GM19372 (cell line): ENCODE results near the gene HNRNPF.
"Not testable (repeated sequence)": the region's sequence is repeated elsewhere in the genome, so short reads cannot be mapped to it uniquely, and the experiment has no call there.

Source experiments
- ATAC-seq: cut with Tn5 transposase; IDR thresholded peaks from one replicate; pipeline ENCODE4 v1.9.1; 2021; ENCODE audit warnings: mild to moderate bottlenecking, low read depth, moderate library complexity; ENCODE audit not compliant: unreplicated experiment

HNRNPF gene

DNA sequence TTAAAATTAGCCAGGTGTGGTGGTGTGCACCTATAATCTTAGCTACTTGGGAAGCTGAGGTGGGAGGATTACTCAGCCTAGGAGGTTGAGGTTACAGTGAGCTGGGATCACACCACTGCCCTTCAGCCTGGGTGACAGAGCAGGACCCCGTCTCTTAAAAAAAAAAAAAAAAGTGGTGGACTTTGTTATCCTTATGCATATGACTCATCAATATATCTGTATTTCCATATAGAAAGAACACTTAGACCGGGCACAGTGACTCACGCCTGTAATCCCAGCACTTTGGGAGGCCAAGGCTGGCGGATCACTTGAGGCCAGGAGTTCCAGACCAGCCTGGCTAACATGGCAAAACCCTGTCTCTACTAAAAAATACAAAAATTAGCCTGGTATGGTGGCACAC lies 13.0 kb upstream of the HNRNPF start:
- ATAC-seq, result not testable (repeated sequence)

DNA sequence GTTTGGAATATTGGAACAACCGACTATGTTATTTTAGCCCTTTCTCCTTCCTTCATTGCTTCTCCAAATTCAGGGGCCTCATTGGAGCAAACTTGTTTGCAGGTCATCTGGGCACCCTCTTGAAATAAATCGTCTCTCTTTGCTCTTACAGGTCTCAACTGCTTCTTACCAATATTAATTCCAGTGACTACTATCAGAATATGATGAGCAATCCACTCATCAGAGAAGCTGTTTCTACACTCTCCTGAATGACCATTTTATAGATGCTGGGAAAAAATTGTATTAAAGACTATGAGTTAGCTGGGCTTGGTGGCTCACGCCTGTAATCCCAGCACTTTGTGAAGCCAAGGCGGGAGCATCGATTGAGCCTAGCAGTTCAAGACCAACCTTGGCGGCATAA lies 12.5 kb upstream of the HNRNPF start:
- no peak for ATAC-seq

DNA sequence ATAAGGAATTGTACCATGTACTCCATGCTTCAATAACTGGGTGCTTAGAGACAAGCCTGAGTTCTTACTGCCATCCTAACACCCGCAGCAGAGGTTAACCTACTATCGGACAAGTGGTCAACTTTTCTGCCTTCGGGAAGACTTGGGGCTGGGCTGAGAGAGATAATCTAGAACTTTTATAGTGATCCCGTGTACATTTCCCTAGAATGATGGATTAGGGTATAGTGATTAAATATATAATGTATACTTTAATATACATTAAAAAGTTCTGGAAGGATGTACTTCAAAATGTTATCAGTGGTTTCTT lies 12.2 kb upstream of the HNRNPF start:
- no peak for ATAC-seq

DNA sequence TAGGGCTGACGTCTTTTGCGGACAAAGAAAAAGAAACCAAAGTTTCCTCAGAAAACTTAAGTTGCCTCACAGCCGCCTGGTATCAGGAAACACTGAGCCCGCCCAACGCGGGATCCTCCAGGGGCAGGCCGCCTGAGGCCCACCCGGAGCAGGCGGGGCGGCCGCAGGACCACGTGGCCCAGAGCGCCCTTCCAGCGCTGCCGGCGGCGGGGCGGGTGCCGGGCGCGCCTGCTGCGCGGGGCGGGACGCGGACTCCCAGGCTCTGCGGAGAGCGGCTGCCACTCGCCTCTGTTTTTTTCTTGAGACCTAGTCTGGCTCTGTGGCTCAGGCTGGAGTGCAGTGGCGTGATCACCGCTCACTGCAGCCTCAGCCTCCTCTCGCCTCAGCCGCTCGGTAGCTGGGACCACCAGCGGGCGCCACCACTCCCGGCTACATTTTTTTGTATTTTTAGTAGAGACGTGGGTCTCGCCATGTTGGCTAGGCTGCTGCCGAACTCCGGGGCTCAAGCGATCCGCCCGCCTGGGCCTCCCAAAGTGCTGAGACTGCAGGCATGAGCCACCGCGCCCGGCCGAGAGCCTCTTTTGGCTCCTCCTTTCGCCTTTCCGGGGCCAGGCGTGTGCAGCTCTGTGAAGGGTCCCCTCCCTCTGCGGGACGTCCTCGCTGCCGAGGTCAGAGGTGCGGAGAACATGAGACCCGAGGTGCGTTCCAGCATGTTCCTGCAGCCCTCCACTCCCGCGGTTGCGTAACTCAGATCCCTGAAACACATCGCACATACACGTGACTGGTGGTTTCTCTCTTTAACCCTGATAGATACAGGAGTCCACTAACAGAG lies 11.6 kb upstream of the HNRNPF start:
- peak; percentile 81 for ATAC-seq

DNA sequence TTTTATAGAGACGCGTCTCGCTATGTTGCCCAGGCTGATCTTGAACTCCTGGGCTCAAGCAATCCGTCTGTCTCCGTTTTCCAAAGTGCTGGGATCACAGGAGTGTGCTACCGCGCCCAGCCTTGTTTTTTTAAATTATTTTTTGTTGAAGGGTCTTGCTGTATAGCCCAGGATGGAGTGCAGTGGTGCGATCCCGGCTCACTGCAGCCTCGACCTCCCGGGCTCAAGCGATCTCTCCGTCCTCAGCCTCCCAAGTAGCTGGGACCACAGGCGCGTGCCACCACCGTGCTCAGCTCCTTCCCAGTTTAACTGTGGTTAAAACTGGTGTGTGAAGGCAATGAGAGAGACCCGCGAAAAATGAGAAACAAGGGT lies 11.0 kb upstream of the HNRNPF start:
- no peak for ATAC-seq

DNA sequence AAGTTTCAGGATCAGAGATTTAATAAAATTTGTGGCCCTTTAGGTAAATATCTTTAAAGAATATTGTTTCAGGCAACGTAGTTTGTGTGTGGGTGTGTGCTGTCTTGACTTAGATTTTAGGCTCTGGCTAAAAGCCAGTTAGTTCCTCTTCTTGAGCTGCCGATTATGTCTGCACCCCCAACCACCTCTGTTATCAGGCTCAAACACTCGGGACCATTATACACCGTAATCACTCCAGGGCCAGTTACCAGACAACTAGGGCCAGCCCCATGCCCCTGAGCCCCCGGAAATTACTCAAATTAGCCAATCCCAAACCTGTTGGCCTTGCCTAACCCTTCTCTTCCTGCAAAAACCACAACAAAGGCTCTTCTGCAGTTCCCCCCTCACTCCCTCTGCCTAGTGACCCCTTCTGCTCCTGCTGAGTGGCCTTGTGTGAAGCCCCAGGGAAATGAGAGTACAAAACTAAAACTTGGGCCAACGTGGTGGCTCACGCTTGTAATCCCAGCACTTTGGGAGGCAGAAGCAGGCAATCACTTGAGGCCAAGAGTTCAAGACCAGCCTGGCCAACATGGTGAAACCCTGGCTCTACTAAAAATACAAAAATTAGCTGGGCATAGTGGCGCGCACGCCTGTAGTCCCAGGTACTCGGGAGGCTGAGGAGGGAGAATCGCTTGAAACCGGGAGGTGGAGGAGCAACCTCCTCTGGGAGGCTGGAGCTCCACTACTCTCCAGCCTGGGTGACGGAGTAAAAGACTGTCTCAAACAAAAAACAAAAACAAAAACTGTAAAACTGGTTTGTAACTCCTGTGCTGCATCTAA lies 9.2 kb upstream of the HNRNPF start:
- ATAC-seq, result no peak

DNA sequence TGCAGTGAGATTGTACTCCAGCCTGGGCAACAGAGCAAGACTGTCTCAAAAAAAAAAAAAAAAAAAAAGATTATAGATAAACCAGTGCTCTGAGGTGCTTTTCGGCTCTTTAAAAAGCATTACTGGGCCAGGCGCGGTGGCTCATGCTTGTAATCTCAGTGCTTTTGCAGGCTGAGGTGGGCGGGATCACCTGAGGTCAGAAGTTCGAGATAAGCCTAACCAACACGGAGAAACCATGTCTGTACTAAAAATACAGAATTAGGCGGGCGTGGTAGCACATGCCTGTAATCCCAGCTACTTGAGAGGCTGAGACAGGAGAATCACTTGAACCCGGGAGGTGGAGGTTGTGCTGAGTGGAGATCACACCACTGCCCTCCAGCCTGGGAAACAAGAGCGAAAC lies 6.6 kb upstream of the HNRNPF start:
- no peak for ATAC-seq

DNA sequence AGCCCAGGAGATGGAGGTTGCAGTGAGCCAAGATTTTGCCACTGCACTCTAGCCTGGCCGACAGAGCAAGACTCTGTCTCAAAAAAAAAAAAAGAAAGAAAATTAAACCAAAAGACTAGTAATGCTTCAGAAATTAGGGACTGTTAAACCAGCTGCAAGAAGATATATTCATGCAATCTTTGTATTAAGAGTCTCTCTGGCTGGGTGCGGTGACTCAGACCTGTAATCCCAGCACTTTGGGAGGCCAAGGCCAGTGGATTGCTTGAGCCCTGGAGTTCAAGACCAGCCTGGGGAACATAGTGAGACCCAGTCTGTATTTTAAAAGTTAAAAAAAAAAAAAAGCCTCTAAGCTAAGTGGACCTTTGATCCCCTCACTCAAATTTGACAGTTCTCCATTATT lies 2.5 kb upstream of the HNRNPF start:
- no peak for ATAC-seq

DNA sequence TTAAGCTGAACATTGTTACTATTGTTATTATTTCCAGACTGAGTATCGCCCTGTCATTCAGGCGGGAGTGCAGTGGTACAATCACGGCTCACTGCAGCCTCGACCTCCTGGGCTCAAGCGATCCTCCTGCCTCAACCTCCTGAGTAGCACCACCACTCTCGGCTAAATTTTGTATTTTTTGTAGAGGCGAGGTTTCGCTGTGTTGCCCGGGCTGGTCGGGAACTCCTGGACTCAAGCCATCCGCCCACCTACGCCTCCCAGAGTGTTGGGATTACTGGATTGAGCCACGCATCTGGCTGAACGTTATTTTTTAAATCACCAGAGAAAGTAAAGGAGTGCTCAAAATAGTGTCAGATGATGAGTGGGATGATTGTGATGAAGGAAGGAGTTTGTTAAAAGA lies 1.4 kb upstream of the HNRNPF start:
- no peak for ATAC-seq

DNA sequence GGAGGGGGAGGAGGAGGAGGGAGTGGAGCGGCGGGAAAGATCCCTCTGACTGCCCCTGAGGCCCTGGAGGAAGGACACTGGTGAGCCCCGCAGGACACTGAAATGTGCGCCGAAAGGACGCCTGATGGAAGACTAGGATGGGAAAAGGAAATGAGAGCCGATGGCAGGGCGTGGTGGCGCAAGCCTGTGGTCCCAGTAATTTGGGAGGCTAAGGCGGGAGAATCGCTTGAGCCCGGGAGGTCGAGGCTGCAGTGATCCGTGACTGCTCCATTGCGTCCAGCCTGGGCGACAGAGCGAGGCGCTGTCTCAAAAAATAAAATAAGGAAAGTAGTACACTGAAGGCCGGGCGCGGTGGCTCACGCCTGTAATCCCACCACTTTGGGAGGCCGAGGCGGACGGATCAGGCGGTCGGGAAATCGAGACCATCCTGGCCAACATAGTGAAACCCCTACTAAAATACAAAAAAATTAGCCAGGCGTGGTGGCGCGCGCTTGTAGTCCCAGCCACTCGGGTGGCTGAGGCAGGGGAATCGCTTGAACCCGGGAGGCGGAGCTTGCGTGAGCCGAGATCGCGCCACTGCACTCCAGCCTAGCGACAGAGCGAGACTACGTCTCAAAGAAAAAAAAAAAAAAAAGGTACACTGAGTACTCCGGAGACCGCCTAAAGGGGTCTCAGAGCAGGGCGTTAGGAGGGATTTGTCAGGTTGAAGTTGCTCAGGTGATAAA lies 561 bp upstream of the HNRNPF start:
- ATAC-seq, result no peak

DNA sequence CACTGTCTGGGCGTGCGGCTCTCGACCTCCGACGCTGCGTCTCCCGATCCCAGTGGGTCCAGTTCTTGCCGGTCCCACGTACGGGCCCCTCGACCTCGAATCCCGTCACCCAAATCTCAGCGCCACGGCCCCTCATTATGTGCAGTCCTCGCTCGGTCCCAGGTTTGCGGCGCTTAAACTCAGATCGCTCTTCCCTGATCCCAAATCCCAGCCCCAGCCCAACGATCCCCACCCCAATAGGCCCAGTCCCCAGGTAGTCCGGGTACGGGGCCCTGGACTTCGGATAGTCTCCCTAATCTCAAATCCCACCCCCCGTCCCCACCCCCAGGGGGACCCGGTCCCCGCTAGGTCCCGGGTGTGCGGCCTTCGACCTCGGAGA lies 666 bp downstream of the HNRNPF start:
- no peak for ATAC-seq

DNA sequence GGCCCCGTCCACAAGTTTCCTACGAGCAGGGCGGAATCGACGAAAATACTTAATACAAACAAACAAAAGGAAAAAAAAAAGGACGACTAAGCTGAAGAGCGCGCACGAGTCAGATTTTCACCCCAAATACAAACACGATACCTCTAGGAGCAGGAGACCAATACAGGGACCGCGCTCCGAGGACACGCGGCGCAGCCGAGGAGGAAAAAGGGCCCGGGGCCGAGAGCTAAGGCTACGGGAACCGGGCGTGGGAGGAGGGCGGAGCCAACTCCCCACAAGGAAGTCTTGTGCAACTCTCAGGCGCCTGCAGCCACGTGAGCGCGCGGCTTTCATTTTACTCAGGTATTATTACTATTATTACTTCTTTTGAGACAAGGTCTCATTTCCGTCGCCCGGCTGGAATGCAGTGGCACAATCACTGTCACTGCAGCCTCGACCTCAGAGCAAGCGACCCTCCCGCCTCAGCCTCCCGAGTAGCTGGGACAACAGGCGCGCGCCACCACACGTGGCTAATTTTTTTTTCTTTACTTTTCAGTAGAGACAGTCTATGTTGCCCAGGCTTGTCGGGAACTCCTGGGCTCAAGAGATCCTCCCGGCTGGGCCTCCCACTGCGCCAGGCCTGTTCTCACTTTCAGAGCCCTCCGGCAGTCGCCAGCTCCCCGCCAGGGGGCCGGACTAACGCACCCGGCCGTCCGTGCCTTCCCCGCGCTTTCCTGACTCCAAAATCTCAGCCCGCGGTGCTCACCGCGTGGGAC lies 1.2 kb downstream of the HNRNPF start:
- peak; percentile 40 for ATAC-seq

DNA sequence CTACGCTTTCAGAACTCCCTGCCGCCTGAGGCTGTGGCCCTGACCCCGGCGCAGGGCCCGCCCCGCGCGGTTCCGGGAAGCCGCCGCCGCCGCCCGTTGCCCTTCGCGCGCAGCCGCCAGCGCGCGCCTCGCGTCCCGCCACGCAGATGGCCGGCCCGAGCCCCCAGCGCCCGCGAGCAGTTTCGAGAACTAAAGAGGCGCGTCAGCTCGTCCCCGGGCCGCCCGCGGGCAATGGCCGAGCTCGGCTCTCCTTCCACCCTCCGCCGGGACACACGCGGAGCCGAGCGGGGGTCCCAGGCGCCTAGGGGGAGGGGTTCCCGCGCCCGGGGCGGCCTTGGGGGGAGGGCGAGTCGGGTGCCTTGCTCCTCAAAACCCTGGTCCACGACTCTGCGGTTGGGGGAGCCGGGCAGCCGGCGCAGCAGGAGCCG lies 1.8 kb downstream of the HNRNPF start:
- ATAC-seq, result no peak

DNA sequence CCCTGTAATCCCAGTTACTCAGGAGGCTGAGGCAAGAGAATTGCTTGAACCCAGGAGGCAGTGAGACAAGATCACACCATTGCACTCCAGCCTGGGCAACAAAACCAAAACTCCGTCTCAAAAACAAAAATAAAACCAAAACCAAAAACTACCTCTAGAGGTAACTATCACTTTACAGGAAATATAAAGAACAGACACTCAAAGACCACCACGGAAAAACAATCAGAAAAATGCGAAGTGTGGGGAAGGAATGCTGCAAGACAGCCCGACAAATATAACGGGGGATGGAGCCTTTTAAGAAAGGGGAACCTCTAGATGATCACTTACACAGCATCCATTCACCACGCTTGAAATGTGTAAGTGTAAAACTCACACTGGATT lies 4.3 kb downstream of the HNRNPF start:
- ATAC-seq, result no peak

DNA sequence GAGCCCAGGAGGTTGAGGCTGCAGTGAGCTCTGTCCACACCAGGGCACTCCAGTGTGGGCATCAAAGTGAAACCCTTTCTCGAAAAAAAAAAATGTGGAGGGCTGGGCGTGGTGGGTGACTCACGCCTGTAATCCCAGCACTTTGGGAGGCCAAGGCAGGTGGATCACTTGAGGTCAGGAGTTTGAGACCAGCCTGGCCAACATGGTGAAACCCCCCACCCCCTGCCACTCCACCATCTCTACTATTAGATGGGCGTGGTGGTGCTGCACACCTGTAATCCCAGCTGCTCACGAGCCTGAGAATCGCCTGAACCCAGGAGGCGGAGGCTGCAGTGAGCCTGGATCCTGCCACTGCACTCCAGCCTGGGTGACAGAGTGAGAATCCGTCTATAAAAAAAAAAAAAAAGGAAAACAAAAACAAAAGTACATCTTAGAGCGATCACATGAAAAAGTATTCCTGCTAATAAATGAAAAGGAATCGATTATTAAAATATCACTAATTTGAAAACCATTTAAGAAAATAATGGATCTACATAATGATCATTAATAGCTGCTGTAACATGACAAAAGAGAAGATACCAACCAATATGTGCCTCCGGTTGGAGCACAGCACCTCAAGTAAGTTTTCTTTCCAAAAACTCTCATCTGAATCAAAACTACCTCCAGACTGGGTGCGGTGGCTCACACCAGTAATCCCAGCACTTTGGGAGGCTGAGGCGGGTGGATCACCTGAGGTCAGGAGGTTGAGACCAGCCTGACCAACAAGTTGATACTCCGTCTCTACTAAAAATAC lies 4.9 kb downstream of the HNRNPF start:
- no peak for ATAC-seq

DNA sequence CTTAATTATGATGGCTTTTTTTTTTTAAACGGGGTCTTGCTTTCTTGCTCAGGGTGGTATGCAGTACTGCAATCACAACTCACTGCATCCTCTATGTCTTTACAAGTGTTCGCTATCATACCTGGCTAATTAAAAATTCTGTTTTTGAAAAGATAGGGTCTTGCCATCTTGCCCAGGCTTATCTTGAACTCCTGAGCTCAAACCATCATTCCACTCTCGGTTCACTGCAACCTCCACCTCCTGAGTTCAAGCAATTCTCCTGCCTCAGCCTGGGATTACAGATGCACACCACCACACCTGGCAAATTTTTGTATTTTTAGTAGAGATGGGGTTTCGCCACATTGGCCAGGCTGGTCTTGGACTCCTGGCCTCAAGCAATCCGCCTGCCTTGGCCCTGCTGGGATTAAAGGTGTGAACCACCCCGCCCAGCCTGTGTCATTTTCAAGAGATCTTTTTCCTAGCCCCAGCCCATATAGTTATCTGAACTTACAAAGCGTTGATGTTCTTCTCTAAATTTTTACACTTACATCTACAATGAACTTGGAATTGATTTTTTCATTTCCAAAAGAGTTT lies 6.0 kb downstream of the HNRNPF start:
- no peak for ATAC-seq

DNA sequence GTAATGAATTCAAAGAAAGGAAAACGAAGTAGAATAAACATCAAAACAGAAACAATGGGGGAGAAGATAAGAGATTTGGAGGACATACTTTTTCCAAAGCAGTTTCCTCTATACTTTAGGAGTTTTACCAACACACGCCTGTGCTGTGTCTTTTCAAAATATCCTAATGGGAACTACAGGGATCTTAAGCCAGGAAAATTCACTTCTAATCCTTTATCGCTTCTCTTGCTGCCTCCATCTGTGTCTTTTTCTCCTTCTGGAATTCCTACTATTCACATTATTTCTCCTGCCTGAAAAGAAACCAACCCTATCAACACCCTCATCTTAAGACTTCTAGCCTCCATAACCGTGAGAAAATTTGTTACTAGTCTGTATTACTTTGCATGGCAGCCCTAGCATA lies 6.8 kb downstream of the HNRNPF start:
- ATAC-seq, result no peak

DNA sequence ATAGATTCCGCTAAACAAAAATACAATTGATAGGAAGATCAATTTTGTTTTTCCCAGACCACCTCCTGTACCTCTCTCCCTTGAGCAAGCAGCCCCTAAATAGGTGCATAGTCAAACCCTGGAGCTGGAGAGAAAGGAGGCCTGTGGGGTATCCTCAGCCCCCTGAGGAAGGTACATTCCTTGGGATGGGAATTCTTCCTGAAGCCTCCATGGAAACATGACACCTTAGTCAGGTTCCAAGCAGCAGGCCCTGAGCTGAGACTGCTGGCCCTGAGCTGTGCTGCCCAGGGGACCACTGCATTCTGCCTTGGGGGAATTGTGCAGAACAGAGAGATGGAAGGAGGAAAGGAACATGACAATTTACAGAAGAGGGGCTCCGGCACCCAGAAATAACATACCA lies 7.4 kb downstream of the HNRNPF start:
- no peak for ATAC-seq
